Measurements from ENCODE around the gene MARK2.

DNA sequence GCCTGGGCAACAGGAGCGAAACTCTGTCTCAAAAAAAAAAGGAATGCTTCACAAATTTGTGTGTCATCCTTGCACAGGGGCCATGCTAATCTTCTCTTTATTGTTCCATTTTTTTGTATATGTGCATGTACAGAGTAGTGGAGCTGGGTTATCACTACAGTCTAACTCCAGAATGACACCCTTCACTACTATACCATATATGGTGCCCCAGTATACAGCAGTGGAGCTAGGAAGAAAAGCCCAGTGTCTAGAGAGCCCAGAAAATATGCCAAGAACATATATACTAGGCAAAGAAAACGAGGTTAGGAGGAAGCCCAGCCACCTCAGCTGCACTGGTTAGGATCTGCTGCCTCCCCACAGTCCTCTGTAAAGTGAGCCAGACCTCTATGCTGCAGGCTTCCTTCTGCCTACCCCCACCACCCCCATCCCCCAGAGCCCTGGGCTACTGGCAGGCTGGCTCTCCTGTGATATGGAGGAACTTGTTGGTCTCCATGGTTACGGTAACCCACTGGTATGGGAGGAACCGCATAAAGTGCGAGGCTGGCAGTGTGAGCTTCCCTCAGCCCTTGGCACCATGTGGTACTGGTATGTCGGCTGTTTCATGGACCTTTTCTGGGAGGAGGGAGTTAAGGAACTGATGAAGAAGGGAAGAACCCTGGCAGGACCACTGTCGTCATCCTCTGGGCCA lies 43.8 kb downstream of the MARK2 start:
- TF ChIP-seq, protein P1, sequence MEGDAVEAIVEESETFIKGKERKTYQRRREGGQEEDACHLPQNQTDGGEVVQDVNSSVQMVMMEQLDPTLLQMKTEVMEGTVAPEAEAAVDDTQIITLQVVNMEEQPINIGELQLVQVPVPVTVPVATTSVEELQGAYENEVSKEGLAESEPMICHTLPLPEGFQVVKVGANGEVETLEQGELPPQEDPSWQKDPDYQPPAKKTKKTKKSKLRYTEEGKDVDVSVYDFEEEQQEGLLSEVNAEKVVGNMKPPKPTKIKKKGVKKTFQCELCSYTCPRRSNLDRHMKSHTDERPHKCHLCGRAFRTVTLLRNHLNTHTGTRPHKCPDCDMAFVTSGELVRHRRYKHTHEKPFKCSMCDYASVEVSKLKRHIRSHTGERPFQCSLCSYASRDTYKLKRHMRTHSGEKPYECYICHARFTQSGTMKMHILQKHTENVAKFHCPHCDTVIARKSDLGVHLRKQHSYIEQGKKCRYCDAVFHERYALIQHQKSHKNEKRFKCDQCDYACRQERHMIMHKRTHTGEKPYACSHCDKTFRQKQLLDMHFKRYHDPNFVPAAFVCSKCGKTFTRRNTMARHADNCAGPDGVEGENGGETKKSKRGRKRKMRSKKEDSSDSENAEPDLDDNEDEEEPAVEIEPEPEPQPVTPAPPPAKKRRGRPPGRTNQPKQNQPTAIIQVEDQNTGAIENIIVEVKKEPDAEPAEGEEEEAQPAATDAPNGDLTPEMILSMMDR (IDR thresholded peaks at IDR 0.05) = no peak
- no peak for TF ChIP-seq POLR2A (IDR thresholded peaks at IDR 0.05)
